Stimulated activated CD8-positive, alpha-beta memory T cell treated with anti-CD3 and anti-CD28 coated beads, Interleukin-7, amount 100 ng/mL, for 48 hours (primary cell): Measurements from ENCODE around the gene GATA5.

Source experiments
- DNase-seq, 2 donors: peaks; one replicate each; pipeline ENCODE4 v3.0.0-alpha.2; 2020; ENCODE audit warnings: low read depth in 1 of 2; ENCODE audit errors: extremely low read depth in 1 of 2

The GATA5 gene

GRCh38 chr20:62475772-62476055 lies at the start of gene GATA5:
Gene GATA5 (minus strand): TSS chr20:62475995. CDS start chr20:62475521, 474 bp downstream.
- no peak for DNase-seq

DNA sequence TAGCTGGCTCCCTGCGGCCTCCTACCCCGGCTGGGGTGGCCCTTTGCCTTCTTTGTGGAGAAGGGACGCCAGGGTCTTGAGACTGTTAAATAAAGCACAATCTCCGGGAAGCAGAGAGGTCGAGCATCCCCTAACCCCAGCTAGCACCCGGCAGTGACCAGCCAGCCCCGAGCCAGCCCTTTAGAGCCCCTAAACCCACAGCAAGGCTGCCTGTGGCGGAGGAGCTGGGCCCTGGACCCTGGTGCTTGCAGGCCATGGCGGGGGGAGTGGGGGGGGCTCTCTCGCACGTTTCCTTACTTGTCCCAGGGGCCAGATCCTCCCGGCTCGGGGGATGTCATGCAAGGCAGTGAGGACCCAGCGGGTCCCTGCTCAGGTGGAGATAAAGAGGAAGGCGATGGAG lies 49.2 kb upstream of the GATA5 start:
- DNase-seq = no peak

DNA sequence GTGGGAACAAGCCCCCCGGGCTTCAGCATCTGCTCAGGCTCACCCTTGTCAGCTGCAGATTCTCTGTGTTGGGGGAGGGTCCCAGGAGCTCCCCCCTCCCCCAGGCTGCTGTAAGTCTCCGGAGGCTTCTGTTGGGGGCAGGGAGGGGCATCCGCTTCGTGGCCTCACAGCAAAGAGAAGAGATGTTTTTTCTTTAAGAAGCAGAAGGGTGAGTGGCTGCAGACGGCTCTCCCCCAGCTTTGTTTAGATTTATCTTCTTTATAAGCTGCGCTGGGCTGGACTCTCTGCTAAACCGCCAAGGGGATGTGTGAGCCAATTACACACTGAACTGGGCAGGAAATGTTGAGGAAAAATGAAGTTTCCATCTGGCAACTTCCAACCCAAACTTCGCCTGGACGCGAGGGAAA lies 48.7 kb upstream of the GATA5 start:
- DNase-seq = no peak

DNA sequence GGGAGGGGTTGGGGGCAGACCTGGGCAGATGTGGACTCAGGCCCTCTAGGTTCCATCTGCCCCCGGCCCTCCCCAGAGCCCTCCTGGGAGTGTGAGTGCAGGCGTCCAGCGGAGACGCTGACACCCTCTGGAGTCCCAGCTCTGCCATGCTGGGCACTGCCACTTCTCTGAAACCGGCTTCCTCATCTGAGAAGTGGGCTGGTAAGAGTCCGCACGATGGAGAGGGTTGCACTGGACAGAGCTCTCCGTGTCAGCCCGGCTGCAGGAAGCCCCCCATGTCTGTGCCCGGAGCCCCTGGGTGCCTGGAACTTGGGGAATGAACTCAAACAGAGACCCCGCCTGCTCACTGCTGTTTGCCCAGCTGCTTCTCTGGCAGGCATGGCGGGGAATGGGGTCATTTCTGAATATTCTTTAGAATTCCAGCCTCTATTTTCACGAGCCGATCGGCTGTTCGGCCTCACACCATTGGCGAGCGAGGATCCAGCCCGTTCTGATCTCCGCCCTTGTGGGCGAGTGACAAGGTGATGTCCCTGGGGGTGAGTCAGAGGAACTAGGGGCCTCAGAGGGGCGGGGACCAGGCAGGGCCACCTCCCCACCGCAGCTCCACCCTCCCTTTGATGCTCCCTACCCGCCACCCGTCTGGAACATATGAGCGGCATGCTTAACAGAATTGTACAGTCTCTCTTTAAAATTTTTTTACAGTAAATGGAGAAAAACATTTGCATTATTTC lies 47.8 kb upstream of the GATA5 start:
- DNase-seq = peak; percentile 60 to 82

- peak in 1 of 2 donors; percentile 32 for DNase-seq
These were observed 47.1 kb upstream of the GATA5 start for GRCh38 chr20:62522748-62523396.

- DNase-seq = no peak
These were observed 44.0 kb upstream of the GATA5 start for GRCh38 chr20:62519826-62520225.

DNA sequence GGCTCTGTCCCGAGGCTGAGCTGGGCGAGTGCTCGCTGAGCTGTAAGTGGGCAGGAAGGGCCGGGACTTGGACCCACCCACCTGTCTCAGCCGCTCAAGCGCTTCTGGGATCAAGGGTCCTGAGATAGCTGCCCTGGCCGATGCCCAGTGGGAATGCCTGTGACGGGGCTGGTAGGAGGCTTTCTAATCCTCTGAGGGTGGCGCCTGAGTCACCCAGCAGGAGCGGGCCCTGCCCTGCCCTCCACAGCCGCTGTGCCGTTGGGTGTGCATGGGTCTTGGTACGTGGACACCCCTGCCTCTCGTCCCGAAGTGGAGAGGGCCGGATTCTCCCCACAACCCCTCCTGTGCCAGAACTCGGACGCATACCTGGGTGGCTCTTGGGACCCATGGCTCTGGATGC lies 43.1 kb upstream of the GATA5 start:
- no peak for DNase-seq

DNA sequence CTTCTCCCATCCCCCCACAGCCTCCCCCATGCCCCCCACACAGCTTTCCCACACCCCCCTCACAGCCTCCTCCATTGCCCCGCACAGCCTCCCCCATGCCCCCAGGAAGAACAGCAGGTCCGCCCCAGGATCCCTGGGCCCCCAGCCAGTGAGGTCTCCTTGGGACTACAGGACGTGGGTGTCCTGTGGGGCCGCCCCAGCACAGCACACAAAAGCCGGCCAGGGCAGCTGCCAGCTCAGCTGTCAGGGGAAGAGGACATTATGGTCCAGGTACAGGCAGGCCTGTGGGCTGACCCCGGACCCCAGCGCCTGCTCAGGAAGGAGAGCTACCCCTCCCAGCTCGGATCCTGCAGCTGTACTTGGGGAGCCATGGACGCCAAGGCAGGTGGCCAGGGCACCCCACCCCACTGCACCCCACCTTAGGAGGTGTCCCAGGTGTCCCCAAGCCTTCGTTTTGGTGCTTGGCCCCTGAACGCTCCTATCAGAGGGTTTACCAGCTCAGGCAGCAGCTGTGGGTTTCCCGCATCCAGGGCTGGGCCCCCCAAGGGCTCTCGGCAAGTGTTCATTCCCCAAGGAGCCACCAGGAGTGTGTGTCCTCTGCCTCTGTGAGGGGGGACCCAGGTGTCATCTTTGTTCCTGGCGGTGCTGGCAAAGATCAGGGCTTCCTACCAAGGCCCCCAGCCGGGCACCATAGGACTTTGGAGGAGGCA lies 42.3 kb upstream of the GATA5 start:
- DNase-seq = no peak

GRCh38 chr20:62517168-62517567 lies 41.4 kb upstream of the GATA5 start:
- DNase-seq = no peak

DNA sequence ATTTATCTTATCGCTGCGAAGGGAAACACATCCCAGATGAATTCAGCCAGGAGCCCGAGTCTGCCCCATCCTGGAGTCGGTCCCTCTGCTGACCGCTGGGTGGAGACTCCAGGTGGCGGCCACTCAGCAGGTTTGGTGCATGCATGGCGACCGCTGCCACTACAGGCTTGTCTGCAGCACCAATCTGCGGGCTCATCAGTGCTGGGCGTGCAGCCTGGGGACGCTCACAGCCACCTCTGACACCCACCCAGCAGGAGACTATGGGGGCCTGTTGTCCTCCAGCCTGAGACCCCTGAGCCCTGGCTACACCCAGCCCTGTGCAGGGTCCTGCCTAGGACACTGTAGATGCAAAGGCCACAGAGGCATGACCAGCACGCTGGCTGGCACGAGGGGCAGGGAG lies 40.5 kb upstream of the GATA5 start:
- DNase-seq = no peak

- DNase-seq = no peak
These were observed 40.0 kb upstream of the GATA5 start for GRCh38 chr20:62515826-62516225.

DNA sequence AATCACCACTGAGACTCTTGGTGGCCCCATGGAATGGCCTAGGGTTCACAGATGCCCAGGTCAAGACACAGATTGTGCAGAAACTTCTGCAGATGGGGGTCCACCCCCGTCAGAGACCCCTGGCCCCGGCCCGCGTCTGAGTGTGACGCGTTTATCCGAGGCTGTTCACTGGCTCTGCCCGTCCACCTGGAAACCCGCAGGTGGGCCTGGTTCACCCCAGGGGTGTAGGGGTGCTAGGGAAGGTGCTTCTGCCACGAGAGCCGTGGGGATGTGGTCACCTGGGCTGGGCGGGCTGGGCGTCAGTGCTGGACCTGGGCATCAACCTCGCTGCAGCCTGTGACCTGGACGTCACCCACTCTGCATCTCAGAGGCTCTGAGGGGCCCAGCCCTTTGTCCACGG lies 39.5 kb upstream of the GATA5 start:
- DNase-seq = no peak

GRCh38 chr20:62513991-62514390 lies 38.2 kb upstream of the GATA5 start:
- no peak for DNase-seq

DNA sequence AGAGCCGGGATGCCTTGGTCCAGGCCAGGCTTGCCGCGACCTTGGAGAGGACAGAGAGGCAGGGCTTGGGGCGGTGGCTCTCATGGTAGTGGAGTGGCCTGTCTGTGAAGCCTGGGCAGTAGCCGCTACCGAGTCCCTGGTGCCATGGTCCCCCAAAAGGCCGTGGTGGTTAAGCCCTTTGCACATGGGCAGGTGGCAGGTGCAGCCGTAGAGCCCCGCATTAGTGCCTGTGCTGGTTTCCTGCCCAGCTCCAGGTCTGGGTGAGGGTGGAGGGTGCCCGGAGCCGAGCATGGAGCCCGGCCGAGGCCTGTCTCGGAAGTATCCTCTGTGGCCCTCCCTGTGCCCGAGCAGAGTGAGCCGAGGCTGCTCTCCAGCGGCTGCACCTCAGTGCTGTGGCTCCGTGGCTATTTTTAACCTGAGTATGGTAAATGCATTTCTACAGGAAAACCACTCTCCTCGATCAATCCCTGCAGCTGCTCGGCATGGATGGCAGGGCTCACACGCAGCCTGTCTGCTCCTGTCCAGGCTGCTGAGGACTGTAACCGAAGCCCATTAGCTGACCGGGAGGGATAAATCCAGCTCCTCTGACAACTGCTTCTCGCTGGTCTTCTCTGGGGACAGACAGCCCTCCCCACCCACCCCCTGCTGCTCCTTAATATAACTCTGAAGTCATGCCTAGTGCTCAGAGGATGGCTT lies 36.3 kb upstream of the GATA5 start:
- no peak for DNase-seq

DNA sequence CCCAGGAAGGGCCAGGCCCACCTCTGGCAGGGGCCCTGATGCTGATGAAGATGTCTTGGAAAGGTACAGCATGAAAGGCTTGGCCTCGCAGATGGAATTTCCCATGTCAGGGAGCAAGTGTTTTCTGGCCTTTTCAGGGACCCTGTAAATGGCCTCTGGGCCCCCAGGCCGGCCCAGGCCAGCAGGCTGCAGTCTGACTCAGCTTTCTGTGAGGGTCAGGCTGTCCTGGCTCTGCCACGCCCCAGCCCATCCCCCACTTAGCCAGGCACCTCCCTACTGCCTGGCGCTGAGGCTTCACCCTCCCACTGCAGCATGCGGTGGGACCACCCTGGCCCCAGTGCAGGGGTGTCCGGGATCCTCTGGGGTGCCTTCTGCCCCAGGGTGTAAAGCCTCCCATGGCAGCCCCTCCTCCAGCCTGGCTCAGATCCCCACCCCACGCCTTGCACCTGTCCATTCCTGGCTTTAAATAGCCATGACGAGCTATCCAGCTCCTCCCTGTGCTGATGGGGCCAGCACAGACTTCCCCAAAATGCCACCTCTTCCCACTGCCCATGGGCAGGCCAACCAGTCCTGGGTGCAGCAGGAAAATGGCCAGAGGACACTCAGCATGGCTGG lies 35.6 kb upstream of the GATA5 start:
- no peak for DNase-seq

GRCh38 chr20:62508641-62509051 lies 32.9 kb upstream of the GATA5 start:
- no peak for DNase-seq

GRCh38 chr20:62507991-62508640 lies 32.3 kb upstream of the GATA5 start:
- DNase-seq = no peak

GRCh38 chr20:62507323-62507722 lies 31.5 kb upstream of the GATA5 start:
- no peak for DNase-seq

DNA sequence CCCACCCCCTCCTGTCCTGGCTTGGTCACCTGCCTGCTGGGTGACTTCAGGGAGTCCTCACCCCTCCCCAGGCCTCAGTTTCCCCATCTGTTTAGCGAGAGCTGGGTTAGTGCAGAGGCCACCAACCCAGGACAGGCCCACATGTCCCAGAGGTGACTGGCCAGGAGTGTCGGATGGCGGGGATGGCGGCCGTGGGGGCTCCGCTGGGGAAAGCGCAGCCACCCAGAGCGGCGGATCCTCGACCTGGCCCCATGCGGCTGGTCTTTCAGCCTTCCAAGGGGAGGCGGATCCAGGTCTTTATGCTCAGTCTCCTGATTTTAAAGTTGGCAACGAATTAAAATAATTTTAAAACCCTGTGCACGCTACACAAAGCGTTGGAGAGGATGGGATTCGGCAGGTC lies 31.0 kb upstream of the GATA5 start:
- DNase-seq = no peak

DNA sequence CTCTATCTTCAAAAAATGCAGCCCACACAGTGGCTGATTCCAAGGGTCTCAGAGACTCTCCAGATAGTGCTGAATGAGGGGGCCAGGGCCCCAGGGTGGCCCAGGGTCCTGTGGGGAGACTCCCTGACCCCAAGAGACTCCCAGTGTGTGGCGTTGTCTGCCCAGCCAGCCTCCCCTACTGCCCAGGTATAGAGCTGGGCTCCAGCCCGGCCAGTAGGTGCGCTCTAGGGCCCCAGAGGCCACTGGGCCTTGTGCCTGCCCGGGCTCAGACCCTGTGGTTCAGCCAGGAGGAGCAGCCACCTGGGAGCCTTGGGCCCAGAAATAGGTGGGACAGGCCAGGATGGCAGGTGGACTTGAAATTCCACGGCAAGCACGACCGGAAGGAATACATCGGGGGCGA lies 30.3 kb upstream of the GATA5 start:
- no peak for DNase-seq
